ENCODE measurements around the gene FGD6. TPM values are rescaled to one million over a fixed set of nuclear protein-coding genes. Genes with fewer than 3 reads are reported as not detected.
"Not testable (repeated sequence)": the region's sequence is repeated elsewhere in the genome, so short reads cannot be mapped to it uniquely, and the experiment has no call there.

FGD6 gene
- polyA plus RNA-seq, 2 of the 4 experiments (the other 2 are of a cell fraction): 15.5 to 48.0 TPM

DNA sequence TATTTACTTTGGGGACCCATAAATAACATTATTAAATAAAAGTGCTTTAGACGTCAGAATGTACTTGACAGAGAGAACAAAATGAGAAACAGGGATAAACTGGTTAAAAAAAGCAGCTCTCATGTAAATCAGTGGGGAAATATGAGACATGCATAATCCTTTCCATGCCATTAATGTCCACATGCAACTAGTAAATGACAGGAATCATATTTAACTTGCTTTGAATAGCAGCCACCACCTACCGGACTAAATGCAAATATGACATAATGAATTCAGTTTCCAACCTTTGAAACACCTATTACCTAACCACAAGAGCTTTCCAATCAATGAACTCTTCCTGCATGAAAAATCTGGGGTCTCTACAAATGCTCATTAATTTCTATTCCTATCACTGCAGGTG is 19.6 kb downstream of the FGD6 start:
- CTCF ChIA-PET: interaction anchor here (1.5 to 6.2 kb wide), 3 partner anchors 10 to 138 kb away, joined by 4 to 47 read pairs (median 19); partner anchors contain the start of genes FGD6 and VEZT
- no peak for ATAC-seq
- TF ChIP-seq NR3C1 (IDR thresholded peaks at IDR 0.05) (no peak), BHLHE40 (IDR thresholded peaks at IDR 0.05; ENCODE audit: low read depth, low read length) (no peak), FOSL2 (IDR thresholded peaks at IDR 0.05) (no peak), FOSL2 (CRISPR knock-in tag; IDR thresholded peaks at IDR 0.05) (no peak)

DNA sequence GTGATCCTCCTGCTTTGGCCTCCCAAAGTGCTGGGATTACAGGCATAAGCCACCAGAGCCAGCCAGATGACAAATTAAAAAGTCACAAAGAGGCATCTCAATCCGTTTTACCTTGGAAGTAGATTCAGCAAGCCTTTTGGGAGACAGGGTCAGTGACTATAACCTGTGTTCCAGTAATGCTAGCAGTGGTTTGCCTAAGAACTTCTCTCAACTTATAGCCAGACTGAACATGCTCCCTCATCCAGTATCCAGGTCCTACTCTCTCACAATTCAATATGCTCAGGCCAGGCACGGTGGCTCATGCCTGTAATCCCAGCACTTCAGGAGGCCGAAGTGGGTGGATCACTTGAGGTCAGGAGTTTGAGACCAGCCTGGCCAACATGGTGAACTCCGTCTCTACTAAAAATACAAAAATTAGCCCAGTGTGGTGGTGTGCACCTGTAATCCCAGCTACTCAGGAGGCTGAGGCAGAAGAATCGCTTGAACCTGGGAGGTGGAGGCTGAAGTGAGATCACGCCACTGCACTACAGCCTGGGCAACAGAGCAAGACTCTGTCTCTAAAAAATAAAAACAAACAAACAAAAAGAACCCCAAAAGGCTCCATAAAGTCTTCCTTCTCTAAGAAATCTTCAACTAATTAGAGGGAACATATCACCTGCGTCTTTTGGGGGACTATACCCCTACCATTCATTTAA is 20.2 kb downstream of the FGD6 start:
- peak overlapping the region; percentile 95 to 99; a peak in 4 of 6 replicates for H3K27ac ChIP-seq
- H3K4me2 ChIP-seq: not testable (repeated sequence)
- CTCF ChIA-PET: interaction anchor here (1.0 to 6.2 kb wide), 4 partner anchors 10 to 138 kb away, joined by 3 to 47 read pairs (median 12); partner anchors contain the start of genes FGD6 and VEZT

More for the DNA sequence above, 19.6 kb downstream of the FGD6 start:
- 78% methylated on average over 2 of the region's 2 CpGs for WGBS (ENCODE audit: missing lambda C conversion rate)
- peak overlapping the region; percentile 8; the same call in 1 of the 3 replicates for H3K4me2 ChIP-seq
- peaks cover 56% of the 10 kb centered on the region for H3K4me1 ChIP-seq
- H3K4me3 ChIP-seq: no peak overlapping the region
- POLR2A ChIA-PET: interaction anchor here (0.9 kb wide), 1 partner anchor 20 kb away, joined by 4 read pairs; the partner anchor contains the start of genes FGD6 and VEZT
- FAIRE-seq (no peak), DNase-seq (ENCODE audit: low read depth in 1 of 2, low spot score in 1 of 2) (no peak)
- no peaks in the 10 kb centered on the region for H3K9me3 ChIP-seq
- H3K27ac ChIP-seq: peak overlapping the region; percentile 95 to 99; a peak in 4 of 6 replicates

DNA sequence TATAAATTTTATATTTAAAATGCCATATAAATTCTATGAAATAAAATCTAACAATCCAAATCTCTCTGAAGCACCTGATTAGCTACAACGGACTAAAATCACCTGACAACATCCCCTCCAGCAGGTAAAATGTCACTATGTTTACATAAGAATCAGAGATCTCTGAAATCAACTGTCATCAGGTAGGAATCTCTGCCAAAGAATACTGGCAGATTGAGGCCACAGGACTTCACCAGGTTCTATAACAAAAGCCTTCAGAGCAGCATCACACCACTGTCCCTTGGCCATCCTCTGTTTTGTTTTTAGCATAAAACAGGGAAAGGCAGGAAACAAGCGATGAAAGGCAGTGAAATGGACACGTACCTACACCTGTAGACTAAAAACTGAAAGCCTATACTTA is 22.1 kb downstream of the FGD6 start:
- Histone ChIP-seq H3K4me2 (0 out of 3 replicates have a peak overlapping the region, but pooled peaks have one; percentile 5), H3K9me3 (no peaks in the 10 kb centered on the region), H3K27ac (peak overlapping the region in 1 of 2 experiments; percentile 71; a peak in 3 of 6 replicates), H3K4me3 (no peak overlapping the region), H3K4me1 (peaks cover 64% of the 10 kb centered on the region)
- POLR2A ChIA-PET: interaction anchor here (1.4 kb wide), 1 partner anchor 122 kb away, joined by 3 read pairs; the partner anchor contains the start of gene NR2C1
- DNase-seq (ENCODE audit: low read depth in 1 of 2, low spot score in 1 of 2) (no peak), FAIRE-seq (no peak), ATAC-seq (no peak)
- CTCF ChIA-PET: no interaction called here
- no peak for TF ChIP-seq MAFK (IDR thresholded peaks at IDR 0.05; ENCODE audit: partially characterized antibody)
- TF ChIP-seq NR3C1 (IDR thresholded peaks at IDR 0.05): no peak
- TF ChIP-seq JUNB (IDR thresholded peaks at IDR 0.05): no peak
- no peak for TF ChIP-seq RARB (CRISPR knock-in tag; IDR thresholded peaks at IDR 0.05)
- TF ChIP-seq, protein P1, sequence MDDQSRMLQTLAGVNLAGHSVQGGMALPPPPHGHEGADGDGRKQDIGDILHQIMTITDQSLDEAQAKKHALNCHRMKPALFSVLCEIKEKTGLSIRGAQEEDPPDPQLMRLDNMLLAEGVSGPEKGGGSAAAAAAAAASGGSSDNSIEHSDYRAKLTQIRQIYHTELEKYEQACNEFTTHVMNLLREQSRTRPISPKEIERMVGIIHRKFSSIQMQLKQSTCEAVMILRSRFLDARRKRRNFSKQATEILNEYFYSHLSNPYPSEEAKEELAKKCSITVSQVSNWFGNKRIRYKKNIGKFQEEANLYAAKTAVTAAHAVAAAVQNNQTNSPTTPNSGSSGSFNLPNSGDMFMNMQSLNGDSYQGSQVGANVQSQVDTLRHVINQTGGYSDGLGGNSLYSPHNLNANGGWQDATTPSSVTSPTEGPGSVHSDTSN (IDR thresholded peaks at IDR 0.05): no peak
- TF ChIP-seq MYC (IDR thresholded peaks at IDR 0.05; ENCODE audit: borderline replicate concordance, low read length): no peak
- TF ChIP-seq HEYL (CRISPR knock-in tag; IDR thresholded peaks at IDR 0.05): no peak
- TF ChIP-seq, protein P2, sequence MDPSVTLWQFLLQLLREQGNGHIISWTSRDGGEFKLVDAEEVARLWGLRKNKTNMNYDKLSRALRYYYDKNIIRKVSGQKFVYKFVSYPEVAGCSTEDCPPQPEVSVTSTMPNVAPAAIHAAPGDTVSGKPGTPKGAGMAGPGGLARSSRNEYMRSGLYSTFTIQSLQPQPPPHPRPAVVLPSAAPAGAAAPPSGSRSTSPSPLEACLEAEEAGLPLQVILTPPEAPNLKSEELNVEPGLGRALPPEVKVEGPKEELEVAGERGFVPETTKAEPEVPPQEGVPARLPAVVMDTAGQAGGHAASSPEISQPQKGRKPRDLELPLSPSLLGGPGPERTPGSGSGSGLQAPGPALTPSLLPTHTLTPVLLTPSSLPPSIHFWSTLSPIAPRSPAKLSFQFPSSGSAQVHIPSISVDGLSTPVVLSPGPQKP (IDR thresholded peaks at IDR 0.05; ENCODE audit: low read depth, low read length): no peak
- TF ChIP-seq PHF8 (IDR thresholded peaks at IDR 0.05; ENCODE audit: borderline replicate concordance, low read depth): no peak
- TF ChIP-seq EHMT2 (IDR thresholded peaks at IDR 0.05; ENCODE audit: low read depth): no peak
- TF ChIP-seq ZNF302 (CRISPR knock-in tag; IDR thresholded peaks at IDR 0.05): no peak
- TF ChIP-seq CBX8 (IDR thresholded peaks at IDR 0.05): no peak
- no peak for TF ChIP-seq NFE2L2 (conservative IDR thresholded peaks at IDR 0.05; ENCODE audit: low read length)
- no peak for TF ChIP-seq TP53 (CRISPR knock-in tag; IDR thresholded peaks at IDR 0.05)
- TF ChIP-seq EHF (CRISPR knock-in tag; IDR thresholded peaks at IDR 0.05): no peak
- WGBS (ENCODE audit: missing lambda C conversion rate): 79% methylated on average over 3 of the region's 3 CpGs

More for the DNA sequence above, 20.2 kb downstream of the FGD6 start:
- not testable (repeated sequence) for FAIRE-seq; DNase-seq (ENCODE audit: low read depth in 1 of 2, low spot score in 1 of 2); ATAC-seq; H3K4me3 ChIP-seq; H3K9me3 ChIP-seq
- POLR2A ChIA-PET: interaction anchor here (0.9 kb wide), 1 partner anchor 20 kb away, joined by 4 read pairs; the partner anchor contains the start of genes FGD6 and VEZT
- 93% methylated on average over 7 of the region's 7 CpGs for WGBS (ENCODE audit: missing lambda C conversion rate)
- H3K4me1 ChIP-seq: peaks cover 56% of the 10 kb centered on the region
